AML-193 (cell line): ENCODE data around the gene PODXL.
"Not testable (repeated sequence)": the region's sequence is repeated elsewhere in the genome, so short reads cannot be mapped to it uniquely, and the experiment has no call there.

Source experiments
- DNase-seq, 2 experiments: peaks; one replicate each; lab custom pipeline; 2025; lab: John Stamatoyannopoulos, UW

PODXL gene

GRCh38 chr7:131538071-131538812, 18.2 kb downstream of the PODXL start:
- no peak for DNase-seq

GRCh38 chr7:131537571-131537978, 18.9 kb downstream of the PODXL start:
- no peak for DNase-seq

- DNase-seq, result no peak
These were observed 20.0 kb downstream of the PODXL start for GRCh38 chr7:131536361-131536849.

- DNase-seq, result no peak
These were observed 22.6 kb downstream of the PODXL start for GRCh38 chr7:131533566-131534561.

- DNase-seq, result no peak
These were observed 23.3 kb downstream of the PODXL start for GRCh38 chr7:131533151-131533559.

GRCh38 chr7:131532570-131533091, 23.8 kb downstream of the PODXL start:
- no peak for DNase-seq

GRCh38 chr7:131530137-131530536, 26.3 kb downstream of the PODXL start:
- DNase-seq, result no peak

- DNase-seq, result no peak
These were observed 26.8 kb downstream of the PODXL start for GRCh38 chr7:131529617-131530016.

GRCh38 chr7:131529179-131529578, 27.2 kb downstream of the PODXL start:
- DNase-seq, result no peak

- DNase-seq, result peak in 1 of 2 experiments; percentile 1
These were observed 29.0 kb downstream of the PODXL start for GRCh38 chr7:131527456-131527855.

GRCh38 chr7:131525820-131526219, 30.6 kb downstream of the PODXL start:
- no peak for DNase-seq

- no peak for DNase-seq
These were observed 31.7 kb downstream of the PODXL start for GRCh38 chr7:131524703-131525102.

GRCh38 chr7:131524115-131524514, 32.3 kb downstream of the PODXL start:
- no peak for DNase-seq

GRCh38 chr7:131522325-131522930, 34.0 kb downstream of the PODXL start:
- no peak for DNase-seq

- no peak for DNase-seq
These were observed 34.7 kb downstream of the PODXL start for GRCh38 chr7:131521651-131522163.

- DNase-seq, result no peak
These were observed 37.8 kb downstream of the PODXL start for GRCh38 chr7:131518626-131519025.

GRCh38 chr7:131517218-131517923, 39.1 kb downstream of the PODXL start:
- peak; percentile 39 to 46 for DNase-seq

- DNase-seq, result not testable (repeated sequence)
These were observed 41.0 kb downstream of the PODXL start for GRCh38 chr7:131515471-131515870.

- DNase-seq, result peak; percentile 41 to 78
These were observed 43.0 kb downstream of the PODXL start for GRCh38 chr7:131513245-131514061.
